Thoracic aorta (tissue), 2 donors: Measurements from ENCODE around the gene CCDC6. TPM values are rescaled to one million over a fixed set of nuclear protein-coding genes. Genes with fewer than 3 reads are reported as not detected.
"Not testable (repeated sequence)": the region's sequence is repeated elsewhere in the genome, so short reads cannot be mapped to it uniquely, and the experiment has no call there.

Experiments used
- ATAC-seq: fragments of 150-250 bp; one replicate; pipeline ENCODE4 v1.8.0; 2017; ENCODE audit warnings: low read depth; ENCODE audit not compliant: insufficient number of reproducible peaks, low FRiP score
- DNase-seq: peaks from one replicate; pipeline ENCODE4 v3.0.0-alpha.2; 2020; ENCODE audit warnings: low spot score
- H3K27ac ChIP-seq, 2 donors: fragments of 200-600 bp; sonication (generic); 1 replicate in 1 of 2; 2 replicates in 1 of 2; pipeline ENCODE4 v1.5.1; 2016; ENCODE audit warnings: mild to moderate bottlenecking in 2 of 2, moderate library complexity in 2 of 2
- H3K27me3 ChIP-seq: fragments of 200-600 bp; sonication (generic); replicated peaks from 2 replicates; pipeline ENCODE4 v1.6.0; 2016; ENCODE audit warnings: mild to moderate bottlenecking; ENCODE audit not compliant: insufficient read depth
- H3K36me3 ChIP-seq: fragments of 200-600 bp; sonication (generic); one replicate; pipeline ENCODE4 v1.5.1; 2016
- H3K4me1 ChIP-seq, 2 donors: fragments of 200-600 bp; sonication (generic); 1 replicate in 1 of 2; 2 replicates in 1 of 2; pipeline versions ENCODE4 v1.5.1 to v1.6.0; 2016; ENCODE audit warnings: low read depth in 2 of 2, mild to moderate bottlenecking in 1 of 2; ENCODE audit not compliant: control insufficient read depth in 1 of 2
- H3K4me3 ChIP-seq: fragments of 200-600 bp; sonication (generic); 2 replicates; pipeline ENCODE4 v1.5.1; 2016; ENCODE audit warnings: mild to moderate bottlenecking
- H3K9me3 ChIP-seq: fragments of 200-600 bp; sonication (generic); 2 replicates; pipeline ENCODE4 v1.5.1; 2016
- total RNA-seq, 2 donors: library from RNA; depleted of rRNA; stranded (reverse); fragments of >200 nt; gene quantifications; one replicate each; pipeline versions ENCODE4 v1.1.0 to v1.2.3, GENCODE V29; 2016
- TF ChIP-seq, protein P1 (sequence below): fragments of 200-600 bp; sonication (generic); IDR thresholded peaks from one replicate; pipeline ENCODE4 v1.5.1; 2019; ENCODE audit warnings: antibody characterized with exemption

Gene CCDC6
- total RNA-seq, 2 donors from 2014 or later, result 69.3 to 70.9 TPM

DNA sequence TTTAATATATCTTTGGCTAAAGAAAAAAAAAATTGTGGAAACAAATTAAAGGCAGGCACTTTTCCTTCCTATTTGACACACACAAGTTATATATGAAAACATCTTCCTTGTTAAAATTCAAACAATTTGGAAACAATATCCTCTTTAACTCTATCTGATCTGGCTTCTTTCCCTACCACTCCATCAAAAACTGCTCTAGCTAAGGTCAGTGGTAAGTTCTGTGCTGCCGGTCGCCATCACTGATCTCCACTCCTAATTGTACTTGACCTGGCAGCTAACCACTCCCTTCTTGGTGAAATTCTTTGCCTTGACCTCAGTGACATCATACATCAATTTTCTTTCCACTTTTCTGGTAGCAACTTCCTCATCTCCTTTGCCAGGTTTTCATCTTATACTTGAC lies 105.2 kb downstream of the CCDC6 start:
- H3K27ac ChIP-seq, result no peak overlapping the region
- no peak for ATAC-seq
- peaks cover 34% of the 10 kb centered on the region for H3K36me3 ChIP-seq

DNA sequence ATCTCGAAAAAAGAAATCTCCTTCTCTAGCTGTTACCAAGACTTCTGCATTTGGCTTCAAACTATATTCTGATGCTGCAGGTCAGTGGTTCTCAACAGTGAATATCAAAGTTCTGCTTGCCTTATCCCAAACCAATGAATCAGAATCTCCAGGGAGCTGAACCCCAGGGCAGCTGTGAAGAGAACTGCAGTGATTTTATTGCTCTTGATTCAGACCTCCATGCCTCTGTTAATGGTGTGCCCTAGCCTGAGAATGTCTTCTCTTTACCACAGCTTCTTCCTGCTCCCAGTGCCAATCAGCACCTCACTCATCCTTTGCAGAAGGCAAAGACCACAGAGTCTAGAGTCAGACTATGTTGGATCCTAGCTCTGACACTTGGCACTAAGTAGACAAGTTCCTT lies 106.9 kb downstream of the CCDC6 start:
- Histone ChIP-seq H3K9me3 (no peaks in the 10 kb centered on the region), H3K27ac (no peak overlapping the region), H3K36me3 (peaks cover 19% of the 10 kb centered on the region), H3K4me1 (peaks cover 0 to 13% of the 10 kb centered on the region in 2 donors), H3K27me3 (no peaks in the 10 kb centered on the region), H3K4me3 (no peak overlapping the region)
- DNase-seq, result no peak
- TF ChIP-seq, protein P1, sequence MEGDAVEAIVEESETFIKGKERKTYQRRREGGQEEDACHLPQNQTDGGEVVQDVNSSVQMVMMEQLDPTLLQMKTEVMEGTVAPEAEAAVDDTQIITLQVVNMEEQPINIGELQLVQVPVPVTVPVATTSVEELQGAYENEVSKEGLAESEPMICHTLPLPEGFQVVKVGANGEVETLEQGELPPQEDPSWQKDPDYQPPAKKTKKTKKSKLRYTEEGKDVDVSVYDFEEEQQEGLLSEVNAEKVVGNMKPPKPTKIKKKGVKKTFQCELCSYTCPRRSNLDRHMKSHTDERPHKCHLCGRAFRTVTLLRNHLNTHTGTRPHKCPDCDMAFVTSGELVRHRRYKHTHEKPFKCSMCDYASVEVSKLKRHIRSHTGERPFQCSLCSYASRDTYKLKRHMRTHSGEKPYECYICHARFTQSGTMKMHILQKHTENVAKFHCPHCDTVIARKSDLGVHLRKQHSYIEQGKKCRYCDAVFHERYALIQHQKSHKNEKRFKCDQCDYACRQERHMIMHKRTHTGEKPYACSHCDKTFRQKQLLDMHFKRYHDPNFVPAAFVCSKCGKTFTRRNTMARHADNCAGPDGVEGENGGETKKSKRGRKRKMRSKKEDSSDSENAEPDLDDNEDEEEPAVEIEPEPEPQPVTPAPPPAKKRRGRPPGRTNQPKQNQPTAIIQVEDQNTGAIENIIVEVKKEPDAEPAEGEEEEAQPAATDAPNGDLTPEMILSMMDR, result no peak
- ATAC-seq, result no peak

More for the DNA sequence above, 105.2 kb downstream of the CCDC6 start:
- DNase-seq, result no peak
- Histone ChIP-seq H3K4me1 (peaks cover 0 to 13% of the 10 kb centered on the region in 2 donors), H3K4me3 (no peak overlapping the region), H3K9me3 (no peaks in the 10 kb centered on the region), H3K27me3 (no peaks in the 10 kb centered on the region)
- TF ChIP-seq, protein P1, result no peak

DNA sequence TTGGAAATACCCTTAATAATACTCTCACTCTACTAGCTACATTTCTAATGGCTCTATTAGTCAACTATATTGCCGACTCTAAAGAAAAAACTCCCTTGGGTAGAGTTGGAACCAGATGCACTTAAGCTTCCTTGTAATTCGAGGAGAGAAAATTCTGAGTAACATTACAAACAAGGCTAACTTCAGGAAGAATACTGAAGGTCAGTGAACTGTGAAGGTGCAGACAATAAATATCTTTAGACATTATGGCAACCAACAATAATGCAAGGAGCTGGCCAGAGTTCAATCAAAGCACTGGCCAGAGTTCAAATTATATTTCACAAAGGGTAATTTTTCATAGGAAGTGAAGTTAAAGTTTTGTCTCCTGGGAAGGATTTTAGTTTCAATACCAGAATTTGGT lies 112.4 kb downstream of the CCDC6 start:
- ATAC-seq (no peak), DNase-seq (no peak)
- no peak overlapping the region for H3K4me3 ChIP-seq
- TF ChIP-seq, protein P1, result no peak
- peaks cover 0 to 6% of the 10 kb centered on the region in 2 donors for H3K4me1 ChIP-seq
- peaks cover 29% of the 10 kb centered on the region for H3K36me3 ChIP-seq
- H3K27me3 ChIP-seq, result no peaks in the 10 kb centered on the region
- H3K9me3 ChIP-seq, result no peaks in the 10 kb centered on the region
- H3K27ac ChIP-seq, result no peak overlapping the region

DNA sequence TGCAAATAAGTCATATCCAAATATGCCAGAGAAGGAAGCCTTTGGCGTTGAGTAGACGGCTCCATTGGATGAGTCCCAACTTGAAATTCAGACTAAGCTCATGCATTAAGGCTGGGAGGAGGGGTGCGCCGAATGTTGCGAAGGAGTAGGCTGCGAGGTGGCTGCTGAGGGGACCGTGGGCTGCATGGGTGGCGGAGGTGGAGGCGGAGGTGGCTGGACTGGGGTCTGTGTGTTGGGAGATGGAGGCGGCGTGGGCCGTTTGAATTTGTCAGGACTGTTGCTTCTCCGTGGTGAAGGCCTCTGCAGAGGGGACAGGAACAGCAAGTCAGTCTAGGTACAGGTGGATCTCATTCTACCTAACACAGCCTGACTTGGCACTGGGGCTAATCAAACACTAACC lies 113.5 kb downstream of the CCDC6 start:
- TF ChIP-seq, protein P1, result no peak
- no peak for ATAC-seq
- no peak for DNase-seq
- H3K4me3 ChIP-seq, result no peak overlapping the region
- H3K36me3 ChIP-seq, result peaks cover 36% of the 10 kb centered on the region
- H3K4me1 ChIP-seq, result peaks cover 0 to 6% of the 10 kb centered on the region in 2 donors
- no peak overlapping the region for H3K27ac ChIP-seq
- no peaks in the 10 kb centered on the region for H3K27me3 ChIP-seq
- H3K9me3 ChIP-seq, result no peaks in the 10 kb centered on the region

DNA sequence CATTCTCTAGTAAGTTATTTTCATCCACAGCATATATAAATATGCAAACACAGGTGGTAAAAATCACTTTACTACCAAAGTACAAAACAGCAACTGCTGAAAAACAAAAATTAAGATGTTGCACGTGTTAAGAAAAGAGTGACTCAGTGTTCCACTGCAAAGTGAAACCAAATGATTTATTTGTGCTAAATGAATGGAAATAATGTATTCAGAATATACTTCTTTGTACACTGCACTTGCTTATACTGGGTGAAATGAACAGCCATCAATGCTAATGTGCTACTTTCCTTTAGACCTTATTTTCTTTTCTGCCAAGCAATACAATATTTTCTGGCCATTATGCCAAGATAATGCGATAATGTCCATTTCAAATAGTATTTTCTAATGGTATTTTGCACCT lies 114.8 kb downstream of the CCDC6 start:
- no peak overlapping the region for H3K27ac ChIP-seq
- peaks cover 36% of the 10 kb centered on the region for H3K36me3 ChIP-seq
- ATAC-seq (no peak), DNase-seq (no peak)
- TF ChIP-seq, protein P1, result no peak
- peaks cover 0 to 6% of the 10 kb centered on the region in 2 donors for H3K4me1 ChIP-seq
- H3K27me3 ChIP-seq, result no peaks in the 10 kb centered on the region
- H3K9me3 ChIP-seq, result no peaks in the 10 kb centered on the region
- no peak overlapping the region for H3K4me3 ChIP-seq

DNA sequence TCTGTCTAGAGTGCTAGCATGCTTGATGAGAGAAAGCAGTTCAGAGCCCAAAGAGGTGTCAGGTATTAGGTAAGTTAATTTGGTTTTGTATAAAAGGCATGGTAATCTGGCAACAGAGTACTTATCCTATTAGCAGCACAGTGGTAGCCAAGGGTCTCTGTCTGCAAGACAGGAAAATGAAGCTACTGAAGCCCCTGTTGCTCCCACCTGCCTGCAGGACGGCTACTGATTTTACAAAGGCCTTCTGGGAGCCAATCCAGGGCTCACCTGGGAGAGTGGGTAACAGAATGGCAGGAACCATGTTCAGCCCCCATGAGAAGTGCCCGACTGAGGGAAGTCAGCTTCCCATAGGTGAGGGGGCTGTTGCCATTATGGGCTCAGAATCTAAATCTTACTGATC lies 116.3 kb downstream of the CCDC6 start:
- H3K4me3 ChIP-seq, H3K27me3 ChIP-seq, DNase-seq, H3K9me3 ChIP-seq, H3K27ac ChIP-seq, ATAC-seq, H3K4me1 ChIP-seq: not testable (repeated sequence)
- peaks cover 39% of the 10 kb centered on the region for H3K36me3 ChIP-seq

DNA sequence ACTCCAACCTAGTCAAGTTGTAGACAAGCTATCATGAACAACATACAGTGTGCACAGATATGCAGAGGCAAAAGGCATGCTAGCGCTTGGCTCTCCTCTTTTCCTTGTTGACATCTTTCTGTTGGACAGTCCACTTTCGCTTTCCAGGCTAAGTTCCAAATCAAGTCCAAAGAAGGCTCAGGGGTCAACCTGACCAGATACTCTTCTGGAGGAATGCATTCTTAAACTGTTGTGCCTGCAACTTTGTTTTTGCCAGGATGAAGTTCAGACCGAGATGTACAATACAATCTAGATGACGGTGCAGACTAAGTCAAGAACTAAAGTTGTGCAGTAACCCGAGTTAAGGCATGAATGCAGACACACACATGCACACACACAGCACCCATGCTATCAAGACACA lies 117.4 kb downstream of the CCDC6 start:
- not testable (repeated sequence) for H3K4me1 ChIP-seq, ATAC-seq, DNase-seq, H3K4me3 ChIP-seq, H3K27me3 ChIP-seq, H3K27ac ChIP-seq, H3K9me3 ChIP-seq
- H3K36me3 ChIP-seq, result peaks cover 34% of the 10 kb centered on the region

DNA sequence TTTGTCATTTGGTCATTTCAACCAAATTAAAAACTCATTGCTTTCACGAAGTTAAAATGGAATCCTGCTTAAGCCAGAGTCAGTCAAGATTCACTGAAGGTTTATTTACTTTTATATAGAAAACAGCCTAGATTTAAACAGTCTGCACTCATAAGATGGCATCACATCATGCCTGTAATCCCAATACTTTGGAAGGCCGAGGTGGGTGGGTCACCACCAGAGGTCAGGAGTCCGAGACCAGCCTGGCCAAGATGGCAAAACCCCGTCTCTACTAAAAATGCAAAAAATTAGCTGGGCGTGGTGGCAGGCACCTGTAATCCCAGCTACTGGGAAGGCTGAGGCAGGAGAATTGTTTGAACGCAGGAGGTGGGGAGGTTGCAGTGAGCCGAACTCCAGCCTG lies 119.3 kb downstream of the CCDC6 start:
- not testable (repeated sequence) for H3K4me3 ChIP-seq
- H3K36me3 ChIP-seq, result peaks cover 23% of the 10 kb centered on the region

More for the DNA sequence above, 119.3 kb downstream of the CCDC6 start:
- H3K4me1 ChIP-seq, ATAC-seq, H3K9me3 ChIP-seq, DNase-seq, H3K27ac ChIP-seq, H3K27me3 ChIP-seq: not testable (repeated sequence)
